LNCaP clone FGC (cell line): ENCODE results near the gene LPP.

Source experiments
- DNase-seq: peaks from one replicate; pipeline ENCODE4 v3.0.0-alpha.2; 2011; ENCODE audit warnings: low read depth
- H3K4me3 ChIP-seq: 2 replicates; pipeline ENCODE4 v1.5.1; 2011; ENCODE audit warnings: mild to moderate bottlenecking, low read depth, low read length, control low read depth
- CTCF ChIP-seq: IDR thresholded peaks from 2 replicates; pipeline ENCODE4 v1.5.1; 2012; ENCODE audit warnings: mild to moderate bottlenecking; ENCODE audit not compliant: control insufficient read depth, insufficient read depth; ENCODE audit errors: extremely low read depth

The LPP gene

GRCh38 chr3:188365184-188365583 is 211.2 kb downstream of the LPP start:
- no peak overlapping the region for H3K4me3 ChIP-seq
- DNase-seq = no peak
- TF ChIP-seq CTCF = no peak

GRCh38 chr3:188365988-188366698 is 212.2 kb downstream of the LPP start:
- no peak overlapping the region for H3K4me3 ChIP-seq
- TF ChIP-seq CTCF = no peak
- peak; percentile 78 for DNase-seq

GRCh38 chr3:188367678-188368077 is 213.7 kb downstream of the LPP start:
- no peak for DNase-seq
- TF ChIP-seq CTCF = no peak

GRCh38 chr3:188369526-188369925 is 215.6 kb downstream of the LPP start:
- no peak for DNase-seq
- H3K4me3 ChIP-seq = no peak overlapping the region
- no peak for TF ChIP-seq CTCF

More at GRCh38 chr3:188367678-188368077, 213.7 kb downstream of the LPP start:
- no peak overlapping the region for H3K4me3 ChIP-seq

GRCh38 chr3:188370081-188370830 is 216.3 kb downstream of the LPP start:
- DNase-seq = no peak
- TF ChIP-seq CTCF = no peak

GRCh38 chr3:188378786-188379185 is 224.8 kb downstream of the LPP start:
- no peak overlapping the region for H3K4me3 ChIP-seq
- DNase-seq = no peak
- TF ChIP-seq CTCF = no peak

More at GRCh38 chr3:188370081-188370830, 216.3 kb downstream of the LPP start:
- H3K4me3 ChIP-seq = no peak overlapping the region
